H9 (cell line): Measurements from ENCODE around the gene CDH6. TPM values are rescaled to one million over a fixed set of nuclear protein-coding genes. Genes with fewer than 3 reads are reported as not detected.

Experiments
- DNase-seq: peaks from one replicate; pipeline ENCODE4 v3.0.0-alpha.2; 2017
- H2AFZ ChIP-seq: one replicate; pipeline ENCODE4 v1.6.1; 2013; ENCODE audit warnings: mild to moderate bottlenecking, low read length, control low read depth, moderate library complexity
- H2AK5ac ChIP-seq: 2 replicates; pipeline ENCODE4 v1.6.1; 2013; ENCODE audit warnings: low read length, control low read depth, mixed read lengths; ENCODE audit not compliant: insufficient read length
- H2BK120ac ChIP-seq: one replicate; pipeline ENCODE4 v1.6.1; 2013; ENCODE audit warnings: low read depth, mild to moderate bottlenecking, low read length, control low read depth, inconsistent platforms; ENCODE audit not compliant: poor library complexity, severe bottlenecking
- H2BK12ac ChIP-seq: 2 replicates; pipeline ENCODE4 v1.6.1; 2013; ENCODE audit warnings: low read length, control low read depth, mixed read lengths, low read depth; ENCODE audit not compliant: insufficient read length
- H2BK15ac ChIP-seq: 2 replicates; pipeline ENCODE4 v1.6.1; 2013; ENCODE audit warnings: low read depth, low read length, control low read depth
- H2BK20ac ChIP-seq: one replicate; pipeline ENCODE4 v1.6.1; 2013; ENCODE audit warnings: low read depth, mild to moderate bottlenecking, low read length, control low read depth, inconsistent platforms; ENCODE audit not compliant: poor library complexity, severe bottlenecking
- H2BK5ac ChIP-seq: 2 replicates; pipeline ENCODE4 v1.6.1; 2013; ENCODE audit warnings: low read length, control low read depth, mixed read lengths; ENCODE audit not compliant: insufficient read length
- H3K14ac ChIP-seq: 2 replicates; pipeline ENCODE4 v1.6.1; 2013; ENCODE audit warnings: low read length, control low read depth; ENCODE audit not compliant: insufficient read depth
- H3K18ac ChIP-seq: 2 replicates; pipeline ENCODE4 v1.6.1; 2013; ENCODE audit warnings: low read depth, mild to moderate bottlenecking, mixed read lengths, low read length, control low read depth; ENCODE audit not compliant: insufficient read length
- H3K23ac ChIP-seq: 2 replicates; pipeline ENCODE4 v1.6.1; 2013; ENCODE audit warnings: low read length, control low read depth, mixed read lengths, low read depth; ENCODE audit not compliant: insufficient read length
- H3K23me2 ChIP-seq: 2 replicates; pipeline ENCODE4 v1.6.1; 2013; ENCODE audit warnings: low read depth, mild to moderate bottlenecking, mixed read lengths, low read length, control low read depth; ENCODE audit not compliant: insufficient read length, poor library complexity, severe bottlenecking
- H3K27ac ChIP-seq: 2 replicates; pipeline ENCODE4 v1.5.1; 2013; ENCODE audit warnings: low read length, control low read depth, mixed read lengths, low read depth; ENCODE audit not compliant: insufficient read length
- H3K27me3 ChIP-seq: 2 replicates; pipeline ENCODE4 v1.6.1; 2013; ENCODE audit warnings: low read length, control low read depth, inconsistent platforms; ENCODE audit not compliant: insufficient read depth
- H3K4ac ChIP-seq: 2 replicates; pipeline ENCODE4 v1.6.1; 2013; ENCODE audit warnings: low read depth, mild to moderate bottlenecking, control low read depth, inconsistent platforms, low read length, moderate library complexity
- H3K4me1 ChIP-seq: 2 replicates; pipeline ENCODE4 v1.6.1; 2013; ENCODE audit warnings: low read length, control low read depth, inconsistent platforms; ENCODE audit not compliant: insufficient read depth
- H3K4me2 ChIP-seq: 2 replicates; pipeline ENCODE4 v1.6.1; 2013; ENCODE audit warnings: low read length, control low read depth, mixed read lengths; ENCODE audit not compliant: insufficient read length, insufficient read depth
- H3K56ac ChIP-seq: 2 replicates; pipeline ENCODE4 v1.6.1; 2013; ENCODE audit warnings: low read depth, mild to moderate bottlenecking, mixed read lengths, low read length, control low read depth; ENCODE audit not compliant: insufficient read length
- H3K79me1 ChIP-seq: 2 replicates; pipeline ENCODE4 v1.6.1; 2013; ENCODE audit warnings: low read depth, mild to moderate bottlenecking, moderate library complexity, low read length, control low read depth, inconsistent platforms; ENCODE audit not compliant: insufficient read depth, poor library complexity, severe bottlenecking
- H3K79me2 ChIP-seq: 2 replicates; pipeline ENCODE4 v1.6.1; 2013; ENCODE audit warnings: low read length, control low read depth, inconsistent platforms; ENCODE audit not compliant: insufficient read depth
- H3K9ac ChIP-seq: 2 replicates; pipeline ENCODE4 v1.6.1; 2013; ENCODE audit warnings: low read length, control low read depth, mixed read lengths; ENCODE audit not compliant: insufficient read length; ENCODE audit errors: extremely low read depth
- H3K9me3 ChIP-seq: one replicate; pipeline ENCODE4 v1.6.1; 2013; ENCODE audit warnings: low read depth, low read length, inconsistent platforms; ENCODE audit not compliant: control insufficient read depth
- H3T11ph ChIP-seq: one replicate; pipeline ENCODE4 v1.6.1; 2013; ENCODE audit warnings: mild to moderate bottlenecking, low read length, control low read depth, inconsistent platforms
- H4K20me1 ChIP-seq: one replicate; pipeline ENCODE4 v1.6.1; 2013; ENCODE audit not compliant: control insufficient read depth, insufficient read length, insufficient read depth
- H4K5ac ChIP-seq: 2 replicates; pipeline ENCODE4 v1.6.1; 2013; ENCODE audit warnings: low read depth, mild to moderate bottlenecking, mixed read lengths, low read length, control low read depth; ENCODE audit not compliant: insufficient read length
- H4K8ac ChIP-seq: replicated peaks from 2 replicates; pipeline ENCODE4 v1.6.1; 2013; ENCODE audit warnings: low read length, control low read depth, mixed read lengths, low read depth; ENCODE audit not compliant: insufficient read length
- H4K91ac ChIP-seq: 2 replicates; pipeline ENCODE4 v1.6.1; 2013; ENCODE audit warnings: low read depth, mild to moderate bottlenecking, moderate library complexity, mixed read lengths, low read length, control low read depth; ENCODE audit not compliant: insufficient read length
- H3K27ac Mint-ChIP-seq, 3 experiments: 2 replicates in 2 of 3; 3 replicates in 1 of 3; pipeline ENCODE4 v1.8.0; 2020 to 2021; ENCODE audit warnings: mixed read lengths in 3 of 3, mild to moderate bottlenecking in 1 of 3, moderate library complexity in 1 of 3
- H3K27me3 Mint-ChIP-seq: 2 replicates; pipeline ENCODE4 v1.8.0; 2021; ENCODE audit warnings: low read depth, mild to moderate bottlenecking, moderate library complexity, mixed read lengths
- H3K36me3 Mint-ChIP-seq, 3 experiments: 2 replicates in 2 of 3; 3 replicates in 1 of 3; pipeline ENCODE4 v1.8.0; 2020 to 2021; ENCODE audit warnings: low read depth in 3 of 3, mixed read lengths in 3 of 3; ENCODE audit not compliant: insufficient read depth in 1 of 3
- H3K4me1 Mint-ChIP-seq, 2 experiments: 2 replicates each; pipeline ENCODE4 v1.8.0; 2020; ENCODE audit warnings: mixed read lengths in 2 of 2
- H3K4me3 Mint-ChIP-seq, 2 experiments: 2 replicates in 1 of 2; 3 replicates in 1 of 2; pipeline ENCODE4 v1.8.0; 2020 to 2021; ENCODE audit warnings: mild to moderate bottlenecking in 2 of 2, mixed read lengths in 2 of 2, moderate library complexity in 1 of 2
- H3K9me3 Mint-ChIP-seq, 2 experiments: 2 replicates in 1 of 2; 3 replicates in 1 of 2; pipeline ENCODE4 v1.8.0; 2020; ENCODE audit warnings: mild to moderate bottlenecking in 2 of 2, mixed read lengths in 2 of 2, moderate library complexity in 1 of 2
- WGBS: extraction: QIAGEN DNeasy Blood & Tissue Kit; methylation state at CpG from one replicate; pipeline ENCODE4 v1.1.7; 2013; ENCODE audit warnings: missing lambda C conversion rate, low lambda C conversion rate, mixed read lengths; ENCODE audit not compliant: insufficient read length; ENCODE audit errors: extremely low coverage; 5-methylcytosine and 5-hydroxymethylcytosine counted together
- total RNA-seq: library from RNA; stranded (reverse); gene quantifications from 2 replicates; pipeline ENCODE4 v1.2.1, GENCODE V29; 2021
- TF ChIP-seq, protein P1 (sequence below): fragments of 200-600 bp; sonication (generic); conservative IDR thresholded peaks from 3 replicates; pipeline ENCODE4 v1.8.0; 2021; ENCODE audit warnings: antibody characterized with exemption, mild to moderate bottlenecking

Gene CDH6
- total RNA-seq, 1 experiment from 2014 or later = 11.7 TPM

DNA sequence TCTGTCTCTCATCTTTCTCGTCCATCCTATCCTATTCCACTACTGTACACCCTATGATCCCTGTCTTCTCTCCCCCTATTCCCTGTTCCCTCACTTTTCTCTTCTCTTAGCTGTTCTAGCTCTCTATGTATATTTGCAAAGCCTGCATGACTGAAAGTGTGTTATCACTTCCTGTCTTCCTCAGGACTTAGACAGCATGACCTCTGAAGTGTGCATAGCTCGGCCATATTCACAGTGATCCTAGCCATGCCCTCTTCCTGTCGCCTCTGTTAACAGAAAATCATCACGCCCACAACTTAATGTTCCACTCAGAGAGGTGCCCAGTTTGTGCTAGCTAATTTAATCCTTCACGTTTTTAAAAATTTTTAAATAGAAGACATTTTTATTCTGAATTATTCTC lies 35.8 kb upstream of the CDH6 start:
- Histone ChIP-seq H2AK5ac (no peak overlapping the region), H3K56ac (no peak overlapping the region), H3K4me1 (peaks cover 7% of the 10 kb centered on the region), H2AFZ (no peak overlapping the region), H3K79me1 (no peaks in the 10 kb centered on the region), H2BK15ac (no peak overlapping the region), H3T11ph (no peak overlapping the region), H4K91ac (no peak overlapping the region), H4K5ac (no peak overlapping the region), H3K27me3 (no peaks in the 10 kb centered on the region), H2BK12ac (no peak overlapping the region), H3K4ac (no peak overlapping the region), H3K14ac (no peak overlapping the region), H2BK5ac (no peak overlapping the region), H2BK20ac (no peak overlapping the region), H3K18ac (no peak overlapping the region), H3K79me2 (no peaks in the 10 kb centered on the region), H3K27ac (no peak overlapping the region), H3K4me2 (no peak overlapping the region), H3K9ac (no peak overlapping the region), H4K20me1 (no peaks in the 10 kb centered on the region), H3K9me3 (no peaks in the 10 kb centered on the region), H4K8ac (no peak overlapping the region), H3K23ac (no peak overlapping the region), H2BK120ac (no peak overlapping the region), H3K23me2 (no peaks in the 10 kb centered on the region)
- H3K27me3 Mint-ChIP-seq = no peaks in the 10 kb centered on the region
- H3K4me1 Mint-ChIP-seq = peaks cover 30 to 45% of the 10 kb centered on the region in 2 experiments
- H3K9me3 Mint-ChIP-seq = no peaks in the 10 kb centered on the region
- H3K4me3 Mint-ChIP-seq = no peak overlapping the region
- no peak for DNase-seq
- H3K36me3 Mint-ChIP-seq = no peaks in the 10 kb centered on the region
- no CpG with 5 or more reads among the region's 5 CpGs for WGBS
- peak overlapping the region in 1 of 3 experiments; percentile 49; a peak in 2 of 7 replicates for H3K27ac Mint-ChIP-seq
- TF ChIP-seq, protein P1, sequence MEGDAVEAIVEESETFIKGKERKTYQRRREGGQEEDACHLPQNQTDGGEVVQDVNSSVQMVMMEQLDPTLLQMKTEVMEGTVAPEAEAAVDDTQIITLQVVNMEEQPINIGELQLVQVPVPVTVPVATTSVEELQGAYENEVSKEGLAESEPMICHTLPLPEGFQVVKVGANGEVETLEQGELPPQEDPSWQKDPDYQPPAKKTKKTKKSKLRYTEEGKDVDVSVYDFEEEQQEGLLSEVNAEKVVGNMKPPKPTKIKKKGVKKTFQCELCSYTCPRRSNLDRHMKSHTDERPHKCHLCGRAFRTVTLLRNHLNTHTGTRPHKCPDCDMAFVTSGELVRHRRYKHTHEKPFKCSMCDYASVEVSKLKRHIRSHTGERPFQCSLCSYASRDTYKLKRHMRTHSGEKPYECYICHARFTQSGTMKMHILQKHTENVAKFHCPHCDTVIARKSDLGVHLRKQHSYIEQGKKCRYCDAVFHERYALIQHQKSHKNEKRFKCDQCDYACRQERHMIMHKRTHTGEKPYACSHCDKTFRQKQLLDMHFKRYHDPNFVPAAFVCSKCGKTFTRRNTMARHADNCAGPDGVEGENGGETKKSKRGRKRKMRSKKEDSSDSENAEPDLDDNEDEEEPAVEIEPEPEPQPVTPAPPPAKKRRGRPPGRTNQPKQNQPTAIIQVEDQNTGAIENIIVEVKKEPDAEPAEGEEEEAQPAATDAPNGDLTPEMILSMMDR = no peak
